ENCODE results near the gene LRP3. TPM values are rescaled to one million over a fixed set of nuclear protein-coding genes. Genes with fewer than 3 reads are reported as not detected.
A peak's percentile ranks its signal among the peaks of the same experiment; 100 is the strongest.

The LRP3 gene
- total and polyA plus RNA-seq, 2 experiments from 2014 or later = 3.5 to 62.7 TPM

- DNase-seq (ENCODE audit: low spot score) = peak; percentile 36
- no peak overlapping the region for H3K27ac Mint-ChIP-seq
- Histone ChIP-seq H3K4me1 (ENCODE audit: insufficient read depth) (peaks cover 5% of the 10 kb centered on the region; the same call in 1 of the 2 replicates), H3K36me3 (ENCODE audit: insufficient read depth) (no peaks in the 10 kb centered on the region), H3K4me2 (peak overlapping the region; percentile 89; the same call in 1 of the 2 replicates), H3K4me3 (peak overlapping the region; percentile 69; the same call in 1 of the 2 replicates), H3K79me2 (replicated peaks; ENCODE audit: insufficient read depth) (no peaks in the 10 kb centered on the region), H3K27me3 (ENCODE audit: insufficient read depth) (peaks cover 23% of the 10 kb centered on the region), H3K27ac (ENCODE audit: low read depth) (no peak overlapping the region), H2AFZ (no peak overlapping the region), H3K9me2 (ENCODE audit: insufficient read depth) (no peaks in the 10 kb centered on the region), H3F3A (replicated peaks; ENCODE audit: low read depth) (no peaks in the 10 kb centered on the region), H4K20me1 (replicated peaks; ENCODE audit: insufficient read depth) (no peaks in the 10 kb centered on the region)
- no peaks in the 10 kb centered on the region; the same call in 2 of the 3 replicates for H3K9me3 Mint-ChIP-seq
- no peak overlapping the region for H3K4me3 Mint-ChIP-seq
- H3K4me1 Mint-ChIP-seq = no peaks in the 10 kb centered on the region; the same call in 2 of the 3 replicates
- H3K36me3 Mint-ChIP-seq (ENCODE audit: low read depth) = no peaks in the 10 kb centered on the region; the same call in 1 of the 3 replicates
- peaks cover 24% of the 10 kb centered on the region for H3K27me3 Mint-ChIP-seq (ENCODE audit: insufficient read depth, low read depth, poor library complexity)
- TF ChIP-seq STAT1 (IDR thresholded peaks at IDR 0.05; ENCODE audit: unreplicated experiment) = no peak
- TF ChIP-seq CREB1 (CRISPR knock-in tag; IDR thresholded peaks at IDR 0.05; ENCODE audit: low read depth) = no peak
- no peak for TF ChIP-seq ZNF462 (CRISPR knock-in tag; IDR thresholded peaks at IDR 0.05)
- TF ChIP-seq NANOG (IDR thresholded peaks at IDR 0.05; ENCODE audit: borderline replicate concordance) = no peak
- TF ChIP-seq, protein P1, sequence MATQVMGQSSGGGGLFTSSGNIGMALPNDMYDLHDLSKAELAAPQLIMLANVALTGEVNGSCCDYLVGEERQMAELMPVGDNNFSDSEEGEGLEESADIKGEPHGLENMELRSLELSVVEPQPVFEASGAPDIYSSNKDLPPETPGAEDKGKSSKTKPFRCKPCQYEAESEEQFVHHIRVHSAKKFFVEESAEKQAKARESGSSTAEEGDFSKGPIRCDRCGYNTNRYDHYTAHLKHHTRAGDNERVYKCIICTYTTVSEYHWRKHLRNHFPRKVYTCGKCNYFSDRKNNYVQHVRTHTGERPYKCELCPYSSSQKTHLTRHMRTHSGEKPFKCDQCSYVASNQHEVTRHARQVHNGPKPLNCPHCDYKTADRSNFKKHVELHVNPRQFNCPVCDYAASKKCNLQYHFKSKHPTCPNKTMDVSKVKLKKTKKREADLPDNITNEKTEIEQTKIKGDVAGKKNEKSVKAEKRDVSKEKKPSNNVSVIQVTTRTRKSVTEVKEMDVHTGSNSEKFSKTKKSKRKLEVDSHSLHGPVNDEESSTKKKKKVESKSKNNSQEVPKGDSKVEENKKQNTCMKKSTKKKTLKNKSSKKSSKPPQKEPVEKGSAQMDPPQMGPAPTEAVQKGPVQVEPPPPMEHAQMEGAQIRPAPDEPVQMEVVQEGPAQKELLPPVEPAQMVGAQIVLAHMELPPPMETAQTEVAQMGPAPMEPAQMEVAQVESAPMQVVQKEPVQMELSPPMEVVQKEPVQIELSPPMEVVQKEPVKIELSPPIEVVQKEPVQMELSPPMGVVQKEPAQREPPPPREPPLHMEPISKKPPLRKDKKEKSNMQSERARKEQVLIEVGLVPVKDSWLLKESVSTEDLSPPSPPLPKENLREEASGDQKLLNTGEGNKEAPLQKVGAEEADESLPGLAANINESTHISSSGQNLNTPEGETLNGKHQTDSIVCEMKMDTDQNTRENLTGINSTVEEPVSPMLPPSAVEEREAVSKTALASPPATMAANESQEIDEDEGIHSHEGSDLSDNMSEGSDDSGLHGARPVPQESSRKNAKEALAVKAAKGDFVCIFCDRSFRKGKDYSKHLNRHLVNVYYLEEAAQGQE (IDR thresholded peaks at IDR 0.05; ENCODE audit: unreplicated experiment) = no peak
- TF ChIP-seq EZH2 (IDR thresholded peaks at IDR 0.05; ENCODE audit: low read depth, unreplicated experiment) = no peak
- no peak for TF ChIP-seq JUNB (IDR thresholded peaks at IDR 0.05; ENCODE audit: unreplicated experiment)
- no peak for TF ChIP-seq ZNF114 (CRISPR knock-in tag; IDR thresholded peaks at IDR 0.05)
- no peak for TF ChIP-seq ETS1 (IDR thresholded peaks at IDR 0.05)
- no peak for TF ChIP-seq EZH2phosphoT487 (IDR thresholded peaks at IDR 0.05; ENCODE audit: unreplicated experiment)
- TF ChIP-seq POLR2AphosphoS5 (IDR thresholded peaks at IDR 0.05; ENCODE audit: low read depth) = no peak
- TF ChIP-seq ZNF331 (CRISPR knock-in tag; IDR thresholded peaks at IDR 0.05; ENCODE audit: low read depth) = no peak
- TF ChIP-seq, protein P2, sequence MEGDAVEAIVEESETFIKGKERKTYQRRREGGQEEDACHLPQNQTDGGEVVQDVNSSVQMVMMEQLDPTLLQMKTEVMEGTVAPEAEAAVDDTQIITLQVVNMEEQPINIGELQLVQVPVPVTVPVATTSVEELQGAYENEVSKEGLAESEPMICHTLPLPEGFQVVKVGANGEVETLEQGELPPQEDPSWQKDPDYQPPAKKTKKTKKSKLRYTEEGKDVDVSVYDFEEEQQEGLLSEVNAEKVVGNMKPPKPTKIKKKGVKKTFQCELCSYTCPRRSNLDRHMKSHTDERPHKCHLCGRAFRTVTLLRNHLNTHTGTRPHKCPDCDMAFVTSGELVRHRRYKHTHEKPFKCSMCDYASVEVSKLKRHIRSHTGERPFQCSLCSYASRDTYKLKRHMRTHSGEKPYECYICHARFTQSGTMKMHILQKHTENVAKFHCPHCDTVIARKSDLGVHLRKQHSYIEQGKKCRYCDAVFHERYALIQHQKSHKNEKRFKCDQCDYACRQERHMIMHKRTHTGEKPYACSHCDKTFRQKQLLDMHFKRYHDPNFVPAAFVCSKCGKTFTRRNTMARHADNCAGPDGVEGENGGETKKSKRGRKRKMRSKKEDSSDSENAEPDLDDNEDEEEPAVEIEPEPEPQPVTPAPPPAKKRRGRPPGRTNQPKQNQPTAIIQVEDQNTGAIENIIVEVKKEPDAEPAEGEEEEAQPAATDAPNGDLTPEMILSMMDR (conservative IDR thresholded peaks at IDR 0.05; ENCODE audit: low read depth in 2 of 2) = no peak
- ATAC-seq = peak; percentile 19; the same call in 2 of the 3 replicates
Observed at GRCh38 chr19:33194532-33194885, 379 bp downstream of the LRP3 start.
